NCI-H446 treated with DMSO at 0.1 percent for 48 hours (cell line): ENCODE data around the gene TBRG4.

Source experiments
- DNase-seq: peaks from one replicate; lab custom pipeline; 2025; lab: John Stamatoyannopoulos, UW

The TBRG4 gene

DNA sequence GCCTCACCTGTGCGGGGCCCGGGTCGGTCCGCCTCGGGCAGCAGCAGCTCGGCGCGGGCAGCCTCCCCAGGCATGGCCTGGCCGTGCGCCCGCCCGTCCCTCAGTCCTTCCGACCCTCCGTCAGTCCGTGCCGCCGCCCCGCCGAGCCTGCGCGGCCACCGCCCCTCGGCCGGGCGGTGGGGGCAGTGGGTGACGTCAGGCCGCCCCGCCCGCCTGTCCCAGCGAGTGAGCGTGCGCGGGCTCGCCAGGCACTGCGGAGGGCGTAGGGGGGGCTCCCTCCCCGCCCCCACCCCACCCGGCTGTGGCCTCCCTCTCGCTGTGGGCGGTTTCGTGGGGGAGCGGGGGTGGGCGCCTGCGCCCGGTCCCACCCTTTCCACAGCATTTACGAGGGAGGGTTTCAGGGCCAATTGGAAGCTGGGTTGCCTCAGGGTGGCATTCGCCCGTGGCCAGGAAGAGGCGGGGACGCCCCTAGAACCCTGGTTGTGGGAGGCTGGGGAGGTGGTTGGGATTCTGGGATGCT lies 22.6 kb downstream of the TBRG4 start, which contains the start of gene NACAD:
TSS of gene NACAD (minus strand) at position 149 of the 520 bp plus-strand sequence. CDS start at position 74, 75 bp downstream.
- no peak for DNase-seq

DNA sequence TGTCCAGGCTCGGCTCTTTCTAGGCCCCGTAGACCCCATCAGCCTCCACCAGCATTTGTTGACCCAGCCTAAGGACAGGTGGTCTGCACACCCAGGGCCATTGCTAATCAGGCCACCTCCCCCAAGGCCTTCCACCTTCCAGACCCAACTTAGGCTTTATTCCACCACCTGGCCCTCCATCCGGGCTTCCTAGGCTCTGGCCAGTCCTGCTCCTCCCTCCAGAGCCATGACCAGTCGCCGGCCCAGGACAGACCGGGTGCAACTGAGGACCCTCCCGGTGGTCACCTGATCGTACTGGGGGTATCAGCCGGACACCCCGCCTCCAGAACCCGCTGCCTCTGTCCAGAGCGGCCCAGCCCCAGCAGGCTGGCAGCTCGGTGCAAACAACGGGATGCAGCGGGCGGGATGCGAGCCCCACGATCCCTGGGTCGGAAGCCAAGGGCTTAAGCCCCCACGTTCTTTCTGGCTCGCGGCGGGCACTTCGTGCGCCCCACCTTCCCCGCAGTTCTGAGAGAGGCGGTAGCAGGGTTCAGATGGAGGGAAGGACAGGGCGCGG lies 23.3 kb downstream of the TBRG4 start:
- no peak for DNase-seq

- no peak for DNase-seq
These were observed 24.0 kb downstream of the TBRG4 start for GRCh38 chr7:45087301-45088145.

DNA sequence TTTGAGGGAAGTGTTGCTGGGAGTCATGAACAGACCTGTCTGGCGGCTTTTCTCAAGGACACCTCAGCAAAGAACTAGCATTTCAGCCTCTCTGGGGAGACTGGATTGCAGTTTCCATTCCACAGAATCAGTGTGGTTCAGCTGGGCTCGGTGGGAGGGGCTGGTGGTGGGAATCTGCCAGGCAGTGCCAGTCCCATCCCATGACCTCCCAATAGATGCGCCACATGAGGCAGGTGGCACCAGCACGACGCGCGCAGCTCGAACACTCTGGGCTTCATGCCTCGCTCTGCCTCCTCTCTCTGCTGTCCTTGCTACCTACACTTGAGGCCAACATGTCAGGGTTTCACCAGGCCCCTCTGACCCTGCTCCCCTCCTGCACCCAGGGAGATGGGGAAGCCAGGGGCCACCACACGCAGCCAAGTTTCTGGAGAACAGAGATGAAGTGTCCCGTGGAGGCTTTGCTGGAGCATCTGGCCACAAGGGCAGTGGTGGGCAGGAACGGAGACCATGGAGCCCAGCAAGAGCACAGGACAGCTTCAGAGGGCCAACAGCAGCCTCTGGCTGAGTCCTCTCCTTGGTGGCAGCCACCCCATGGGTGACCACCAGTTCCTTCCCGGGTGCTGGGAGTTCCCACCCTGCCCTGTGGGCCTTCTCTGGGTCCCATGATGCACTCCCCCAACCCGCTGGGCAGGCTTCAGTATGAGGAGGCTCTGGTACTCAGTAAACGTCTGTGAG lies 25.0 kb downstream of the TBRG4 start:
- no peak for DNase-seq

DNA sequence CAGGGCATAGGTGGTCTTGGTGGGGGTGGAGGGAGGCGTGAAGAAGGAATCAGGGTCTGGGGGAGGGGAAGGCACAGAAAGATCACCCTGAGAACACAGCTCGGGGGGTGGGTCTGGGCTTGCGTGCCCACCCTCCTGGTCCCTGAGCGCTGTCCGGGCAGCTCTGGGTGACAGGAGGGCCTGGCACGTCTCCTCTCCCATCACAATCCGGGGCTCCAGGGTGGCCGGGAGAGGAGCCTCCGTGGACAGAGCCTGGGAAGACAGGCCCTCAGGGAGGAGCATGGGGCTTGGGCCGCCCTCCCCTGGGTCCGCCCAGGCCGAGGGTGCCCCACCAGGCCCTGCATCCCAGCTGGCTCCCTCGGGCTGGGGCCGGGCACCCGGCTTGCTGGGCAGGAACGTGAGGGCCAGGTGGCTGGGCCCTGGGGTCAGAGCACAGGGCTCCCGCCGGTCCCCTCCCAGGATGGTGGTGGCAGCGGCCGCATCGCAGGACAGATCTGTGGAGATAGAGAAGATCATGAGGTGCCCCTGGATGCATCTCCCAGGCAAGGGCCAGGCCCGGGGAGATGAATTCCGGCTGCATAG lies 25.8 kb downstream of the TBRG4 start:
- no peak for DNase-seq

DNA sequence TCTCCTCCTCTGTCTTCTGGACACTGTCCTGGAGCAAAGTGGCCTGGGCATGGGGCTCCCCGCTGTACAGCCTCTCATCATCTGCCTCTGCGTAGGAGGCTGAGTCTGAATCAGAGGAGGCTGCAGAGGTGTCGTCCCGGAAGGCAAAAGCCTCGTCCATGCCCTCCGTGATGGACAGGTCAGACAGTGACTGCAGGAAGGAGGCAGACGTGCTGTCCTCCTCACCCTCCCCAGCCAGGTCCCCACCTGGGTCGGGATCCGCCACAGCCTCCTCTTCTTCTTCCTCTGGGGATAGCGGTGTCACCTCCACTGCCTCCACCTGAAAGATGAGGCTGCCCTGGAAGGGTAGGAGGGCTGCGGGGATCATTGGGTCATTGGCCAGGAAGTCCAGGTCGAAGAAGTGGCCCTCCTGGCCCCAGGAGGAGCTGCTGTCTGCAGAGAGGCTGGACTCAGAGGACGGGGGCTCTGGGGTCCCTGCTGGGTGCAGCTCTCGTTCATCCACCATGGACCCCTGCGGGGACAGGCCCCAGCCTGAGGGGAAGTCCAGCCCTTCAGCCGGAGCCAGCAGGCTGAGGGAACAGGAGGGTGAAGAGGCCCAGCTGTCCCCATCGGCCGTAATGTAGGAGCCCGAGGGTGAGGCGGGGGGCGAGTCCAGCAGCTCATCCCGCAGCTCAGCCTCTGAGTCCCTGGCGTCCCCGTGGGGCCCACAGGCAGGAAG lies 26.4 kb downstream of the TBRG4 start:
- no peak for DNase-seq

DNA sequence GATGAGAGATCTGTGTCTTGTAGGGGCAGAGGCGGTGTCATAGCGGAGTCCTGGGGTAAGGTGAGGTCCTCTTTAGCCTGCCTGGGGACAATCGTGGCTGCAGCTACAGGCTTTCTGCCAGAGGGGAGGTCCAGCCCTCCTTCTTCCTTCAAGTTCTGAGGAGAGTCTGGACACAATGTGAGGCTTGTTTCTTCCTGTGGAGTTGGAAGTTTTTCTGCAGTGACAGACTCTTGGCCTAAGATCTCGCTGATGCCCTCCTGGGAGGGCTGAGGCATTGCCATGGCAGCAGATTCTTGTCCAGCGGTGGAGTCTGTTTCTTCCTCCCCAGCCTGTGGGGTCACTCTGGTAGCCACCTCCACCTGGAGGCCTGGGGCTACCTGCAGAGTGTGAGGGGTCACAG lies 27.2 kb downstream of the TBRG4 start:
- no peak for DNase-seq

DNA sequence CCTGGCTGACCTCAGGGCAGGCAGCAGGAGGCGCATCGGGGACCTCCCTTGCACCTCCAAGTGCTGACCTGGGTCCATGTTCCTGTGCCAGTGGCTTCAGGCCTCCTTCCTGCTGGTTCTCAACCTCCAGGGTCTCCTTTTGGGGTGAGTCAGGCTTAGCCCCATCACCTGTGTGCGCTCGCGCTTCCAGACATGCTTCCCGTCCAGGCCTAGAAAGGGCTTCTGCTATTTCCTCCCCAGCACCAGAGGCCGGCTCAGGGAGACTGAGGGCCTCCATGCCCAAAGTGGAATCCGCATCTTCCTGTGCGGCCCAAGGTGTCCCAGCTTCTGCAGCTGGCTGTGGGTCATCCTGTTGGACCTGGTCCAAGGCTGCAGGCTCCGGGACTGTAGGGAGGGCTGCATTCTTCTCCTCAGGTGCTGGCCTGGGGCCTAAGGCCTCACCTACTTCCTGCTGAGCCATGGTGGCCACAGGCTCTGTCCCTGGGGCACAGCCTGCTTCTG lies 28.6 kb downstream of the TBRG4 start:
- DNase-seq, result no peak

DNA sequence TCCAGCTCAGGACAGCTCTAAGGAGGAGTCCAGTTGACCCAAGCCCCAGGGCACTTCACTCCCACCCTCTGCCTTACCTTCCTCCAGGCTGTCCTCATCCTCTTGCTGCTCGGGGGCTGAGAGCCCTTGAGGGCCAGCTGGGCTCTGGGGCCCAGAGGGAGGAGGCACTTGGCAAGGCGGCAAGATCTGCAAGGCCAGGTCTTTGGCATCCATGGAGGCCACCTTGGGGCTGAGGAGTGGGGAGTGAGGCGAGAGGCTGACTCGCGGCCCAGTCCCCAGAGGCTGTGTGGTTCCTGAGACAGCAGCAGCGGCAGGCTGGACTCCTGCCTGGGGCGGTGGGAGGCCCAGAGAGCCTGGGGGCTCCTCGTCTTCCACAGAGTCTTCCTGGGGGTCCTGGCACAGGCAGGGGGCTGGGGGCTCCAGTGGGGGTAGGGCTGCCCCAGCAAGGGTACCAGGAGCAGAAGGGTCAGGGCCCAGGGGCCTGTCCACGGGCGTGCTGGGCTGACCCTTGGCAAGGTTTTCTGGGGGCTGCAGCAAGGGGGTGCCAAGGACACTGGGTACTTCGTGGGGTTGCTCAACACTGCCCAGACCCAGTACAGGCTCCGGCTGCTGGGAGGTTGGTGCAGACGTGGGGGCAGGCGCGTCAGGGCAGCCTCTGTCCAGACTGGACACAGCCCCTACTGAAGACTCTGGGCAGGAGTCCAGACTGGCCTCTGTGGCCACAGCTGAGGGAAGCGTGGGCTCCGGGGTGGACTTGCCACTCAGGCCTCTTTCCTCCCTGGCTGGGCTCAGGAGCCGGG lies 29.3 kb downstream of the TBRG4 start:
- no peak for DNase-seq

GRCh38 chr7:45081670-45081974 lies 29.9 kb downstream of the TBRG4 start:
- no peak for DNase-seq

DNA sequence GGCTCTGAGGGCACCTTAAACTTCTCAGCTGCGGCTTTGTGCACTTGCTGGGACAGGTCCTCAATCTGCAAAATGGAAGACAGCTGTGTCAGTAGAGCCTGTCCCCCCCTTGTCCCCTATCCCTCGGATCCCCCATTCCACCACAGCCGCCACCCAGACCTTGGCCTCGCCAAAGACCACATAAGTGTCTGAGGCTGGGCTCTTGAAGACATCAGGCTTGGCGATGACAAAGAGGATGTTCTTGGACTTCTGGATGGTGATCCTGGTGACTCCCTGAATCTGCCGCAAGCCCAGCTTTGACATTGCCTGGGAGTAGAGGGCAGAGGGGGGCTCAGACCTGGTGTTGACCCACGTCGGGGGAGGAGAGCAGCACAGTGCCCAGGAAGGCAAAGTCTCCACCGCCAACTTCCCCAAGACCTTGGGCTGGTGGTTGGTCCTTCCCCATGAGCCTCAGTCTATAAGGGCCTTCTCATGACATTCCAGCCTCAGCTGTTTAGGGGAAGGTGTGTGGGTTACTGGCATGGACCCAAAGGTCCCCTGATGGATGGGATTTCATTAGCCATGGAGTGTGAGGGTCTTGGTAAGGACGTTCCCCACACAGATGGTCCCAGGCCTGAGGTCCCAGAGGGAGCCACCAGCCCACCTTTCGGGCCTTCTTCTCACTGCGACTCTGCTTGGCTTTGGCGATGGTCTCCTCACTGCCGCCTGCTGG lies 30.4 kb downstream of the TBRG4 start:
- DNase-seq, result no peak

- no peak for DNase-seq
These were observed 31.1 kb downstream of the TBRG4 start for GRCh38 chr7:45080265-45080957.

- no peak for DNase-seq
These were observed 33.3 kb downstream of the TBRG4 start for GRCh38 chr7:45078125-45078681.

GRCh38 chr7:45077579-45077978 lies 33.9 kb downstream of the TBRG4 start:
- no peak for DNase-seq

GRCh38 chr7:45076946-45077345 lies 34.6 kb downstream of the TBRG4 start:
- DNase-seq, result no peak

DNA sequence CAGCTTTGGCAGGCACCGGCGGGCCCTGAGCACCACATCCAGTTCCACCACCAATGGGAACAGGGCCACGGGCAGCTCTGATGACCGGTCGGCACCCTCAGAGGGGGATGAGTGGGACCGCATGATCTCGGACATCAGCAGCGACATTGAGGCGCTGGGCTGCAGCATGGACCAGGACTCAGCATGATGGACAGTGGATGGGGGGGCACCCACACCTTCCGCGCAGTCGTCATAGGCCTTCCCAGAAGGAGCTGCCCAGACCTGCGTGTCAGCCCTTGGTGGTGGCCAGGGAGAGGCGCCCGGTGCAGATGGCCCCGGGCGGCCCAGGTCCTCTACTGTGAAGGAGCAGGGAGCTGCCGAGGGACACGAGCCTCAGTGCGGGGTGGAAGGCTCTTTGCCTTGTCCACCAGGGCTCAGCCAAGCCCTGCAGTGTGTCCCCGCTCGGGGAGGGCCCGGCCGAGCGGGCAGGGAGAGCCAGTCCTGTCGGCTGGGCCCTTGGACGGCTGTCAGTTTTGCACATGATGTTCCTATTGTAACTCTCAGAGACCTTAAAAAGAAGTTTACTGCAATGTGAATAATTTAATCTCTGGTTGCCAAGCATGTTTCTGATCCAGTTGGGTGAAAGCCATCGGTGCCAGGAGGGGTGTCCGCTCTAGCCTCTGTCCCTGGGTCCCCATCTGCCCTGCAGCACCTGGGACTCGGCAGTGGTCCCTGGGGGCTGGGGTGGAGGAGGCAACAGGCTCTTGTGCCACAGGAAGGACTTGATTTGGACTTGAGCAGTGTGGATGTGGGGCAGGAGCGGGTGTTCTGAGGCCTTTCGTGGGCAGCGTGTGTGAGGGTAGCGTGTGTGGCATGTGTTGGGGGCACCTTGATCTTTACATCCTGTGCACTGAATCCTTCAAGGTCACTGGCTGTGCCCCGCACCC lies 35.4 kb downstream of the TBRG4 start:
- DNase-seq, result no peak

DNA sequence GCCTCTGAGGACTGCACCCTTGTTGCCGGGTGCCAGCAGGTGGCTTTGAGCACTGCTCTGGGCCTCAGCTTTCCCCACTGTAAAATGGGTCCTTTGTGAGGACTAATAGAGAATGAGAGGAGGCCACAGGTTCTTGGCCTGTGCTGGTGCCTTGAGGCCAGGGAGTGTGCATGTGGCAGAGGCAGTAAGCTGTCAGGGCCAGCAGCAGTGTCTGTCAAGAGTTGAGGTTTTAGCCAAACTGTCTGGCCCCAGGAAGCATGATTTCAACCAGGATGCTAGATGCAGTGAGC lies 36.2 kb downstream of the TBRG4 start:
- no peak for DNase-seq
